AG04449 (cell line): Measurements from ENCODE around the gene SUV39H2.
"Not testable (repeated sequence)": the region's sequence is repeated elsewhere in the genome, so short reads cannot be mapped to it uniquely, and the experiment has no call there.

Experiments
- CTCF ChIA-PET: fragments of 350-600 bp; formaldehyde crosslinking; extraction: SDS; loops from one replicate; lab custom pipeline; 2021; ENCODE audit warnings: antibody characterized with exemption; lab: Yijun Ruan, JAX
- POLR2A ChIA-PET: fragments of 400-600, 350-600 bp; formaldehyde crosslinking; extraction: SDS; loops from one replicate; lab custom pipeline; 2020; ENCODE audit warnings: antibody characterized with exemption, inconsistent platforms; lab: Yijun Ruan, JAX
- DNase-seq: peaks from one replicate; pipeline ENCODE4 v3.0.0-alpha.2; 2010; ENCODE audit warnings: low read depth, low spot score
- H3K4me3 ChIP-seq: 2 replicates; pipeline ENCODE4 v1.5.1; 2011; ENCODE audit warnings: low read depth, mild to moderate bottlenecking, control low read depth, low read length
- TF ChIP-seq, protein P1 (sequence below): IDR thresholded peaks from one replicate; pipeline ENCODE4 v1.5.1; 2011; ENCODE audit warnings: mild to moderate bottlenecking, moderate library complexity, low read length, control low read depth, inconsistent platforms; ENCODE audit not compliant: insufficient read depth; ENCODE audit errors: missing control alignments

SUV39H2 gene

DNA sequence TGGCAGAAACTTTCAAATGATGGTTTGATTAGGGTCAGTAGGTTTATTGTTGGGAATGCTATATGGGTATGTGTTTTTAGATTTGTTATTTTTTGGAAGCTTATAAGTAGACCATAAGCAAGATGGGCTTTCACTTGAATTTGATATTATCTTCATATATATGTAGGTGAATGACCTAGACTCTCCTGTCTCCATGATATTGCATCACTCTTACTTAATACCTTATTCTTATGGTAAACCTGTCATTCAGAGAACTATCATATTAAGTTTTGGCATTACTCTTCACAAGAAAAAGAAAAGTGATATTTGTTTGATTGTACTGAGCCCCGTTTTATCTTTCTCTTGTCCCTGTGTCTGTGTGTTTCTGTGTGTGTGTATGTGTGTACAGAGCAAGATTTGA is 23.2 kb upstream of the SUV39H2 start:
- ChIA-PET POLR2A (no interaction called here), CTCF (interaction anchor here (1.4 kb wide), 1 partner anchor 12 kb away, joined by 3 read pairs; no protein-coding TSS in a partner anchor)
- DNase-seq: no peak
- TF ChIP-seq, protein P1, sequence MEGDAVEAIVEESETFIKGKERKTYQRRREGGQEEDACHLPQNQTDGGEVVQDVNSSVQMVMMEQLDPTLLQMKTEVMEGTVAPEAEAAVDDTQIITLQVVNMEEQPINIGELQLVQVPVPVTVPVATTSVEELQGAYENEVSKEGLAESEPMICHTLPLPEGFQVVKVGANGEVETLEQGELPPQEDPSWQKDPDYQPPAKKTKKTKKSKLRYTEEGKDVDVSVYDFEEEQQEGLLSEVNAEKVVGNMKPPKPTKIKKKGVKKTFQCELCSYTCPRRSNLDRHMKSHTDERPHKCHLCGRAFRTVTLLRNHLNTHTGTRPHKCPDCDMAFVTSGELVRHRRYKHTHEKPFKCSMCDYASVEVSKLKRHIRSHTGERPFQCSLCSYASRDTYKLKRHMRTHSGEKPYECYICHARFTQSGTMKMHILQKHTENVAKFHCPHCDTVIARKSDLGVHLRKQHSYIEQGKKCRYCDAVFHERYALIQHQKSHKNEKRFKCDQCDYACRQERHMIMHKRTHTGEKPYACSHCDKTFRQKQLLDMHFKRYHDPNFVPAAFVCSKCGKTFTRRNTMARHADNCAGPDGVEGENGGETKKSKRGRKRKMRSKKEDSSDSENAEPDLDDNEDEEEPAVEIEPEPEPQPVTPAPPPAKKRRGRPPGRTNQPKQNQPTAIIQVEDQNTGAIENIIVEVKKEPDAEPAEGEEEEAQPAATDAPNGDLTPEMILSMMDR: no peak
- no peak overlapping the region for H3K4me3 ChIP-seq

DNA sequence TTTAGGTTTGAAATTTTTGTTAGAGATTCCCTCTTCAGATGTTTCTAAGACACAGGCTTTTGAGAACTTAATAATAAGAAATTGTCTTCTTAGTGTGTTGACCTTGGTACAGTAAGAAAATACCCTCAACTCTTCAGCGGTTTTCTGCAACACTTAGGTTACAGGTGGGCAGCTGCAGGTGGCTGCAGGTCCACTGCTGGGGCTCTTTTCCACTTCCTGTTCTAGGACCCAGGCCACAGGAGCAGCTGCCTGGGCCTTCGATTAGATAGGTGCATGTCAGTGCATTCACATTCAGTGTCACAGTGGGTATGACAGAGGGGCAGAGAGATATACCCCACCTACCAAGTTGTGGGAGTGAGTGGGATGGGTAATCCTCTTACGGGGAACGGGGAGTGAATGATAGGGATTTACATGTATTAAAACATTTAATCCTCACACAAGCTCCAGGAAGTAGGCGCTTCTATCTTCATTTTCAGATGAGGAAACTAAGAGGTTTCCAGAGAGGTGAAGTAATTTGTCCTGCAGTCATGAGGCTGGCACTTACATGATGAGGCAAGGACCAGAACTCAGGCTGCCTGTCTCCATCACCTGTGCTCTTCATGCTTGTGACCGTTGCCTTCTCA is 20.2 kb upstream of the SUV39H2 start:
- no peak overlapping the region for H3K4me3 ChIP-seq
- ChIA-PET CTCF (no interaction called here), POLR2A (no interaction called here)
- TF ChIP-seq, protein P1: no peak
- DNase-seq: no peak

DNA sequence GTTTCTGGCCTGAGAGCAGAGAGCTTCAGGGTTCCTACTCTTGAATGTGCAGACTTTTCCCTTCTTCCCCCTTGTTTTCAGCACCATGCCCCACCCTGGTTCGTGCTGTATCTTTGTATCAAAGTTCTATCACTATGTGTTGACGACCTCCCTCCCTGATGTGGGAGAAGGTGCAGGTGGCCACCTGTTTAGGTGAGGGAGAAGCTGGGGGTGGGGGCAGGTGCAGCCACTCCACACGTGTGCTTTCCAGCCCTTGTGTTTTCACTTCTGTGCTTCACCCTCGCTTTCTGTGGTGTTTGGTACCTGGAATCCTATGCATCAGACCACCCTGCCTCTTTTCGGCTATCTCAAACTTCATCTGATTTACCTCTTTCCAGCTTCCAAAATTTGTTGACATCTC is 19.6 kb upstream of the SUV39H2 start:
- ChIA-PET CTCF (interaction anchor here (1.4 kb wide), 1 partner anchor 247 kb away, joined by 3 read pairs; no protein-coding TSS in a partner anchor), POLR2A (interaction anchor here (1.0 kb wide), 1 partner anchor 21 kb away, joined by 3 read pairs; the partner anchor contains the start of genes CDNF, HSPA14 and MSANTD7)
- no peak overlapping the region for H3K4me3 ChIP-seq
- DNase-seq: no peak
- TF ChIP-seq, protein P1: no peak

DNA sequence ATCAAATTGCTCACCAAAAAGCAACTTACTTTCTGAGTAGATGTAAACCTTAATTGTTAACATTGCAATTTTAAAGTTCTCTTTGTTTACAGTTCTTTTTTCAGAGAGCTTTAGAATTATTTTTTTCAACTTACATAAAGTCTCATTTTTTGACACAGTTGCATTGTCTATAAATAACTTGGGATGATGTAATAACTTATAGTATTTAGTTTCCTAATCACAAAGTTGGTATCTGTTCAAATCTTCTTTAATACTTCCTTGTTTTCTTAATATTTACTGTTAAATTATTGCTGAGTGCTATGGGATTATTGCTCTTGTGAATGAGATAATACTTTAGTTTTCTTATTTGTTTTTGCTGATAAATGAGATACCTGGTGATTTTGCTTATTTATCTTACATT is 18.9 kb upstream of the SUV39H2 start:
- POLR2A ChIA-PET: interaction anchor here (1.0 kb wide), 1 partner anchor 22 kb away, joined by 3 read pairs; the partner anchor contains the start of genes CDNF, HSPA14 and MSANTD7

DNA sequence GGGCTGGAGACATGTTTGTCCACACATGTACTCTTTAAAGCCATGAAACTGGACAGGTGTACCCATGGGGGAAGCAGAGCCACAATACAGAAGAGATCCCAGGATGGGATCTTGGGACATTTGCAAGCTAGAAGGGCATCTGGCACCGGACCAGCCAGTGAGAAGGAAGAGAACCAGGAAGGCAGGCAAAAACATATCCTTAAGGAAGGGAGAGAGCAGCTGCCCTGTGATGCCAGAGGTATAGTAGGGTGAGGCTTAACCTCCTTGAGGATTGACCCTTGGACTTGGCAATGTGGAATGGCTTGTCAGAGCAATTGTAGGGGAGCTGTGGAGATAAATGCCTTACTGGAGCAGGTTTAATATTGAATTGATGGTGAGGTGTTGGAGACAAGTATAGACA is 17.9 kb upstream of the SUV39H2 start:
- ChIA-PET POLR2A (no interaction called here), CTCF (no interaction called here)
- DNase-seq: no peak

More for the DNA sequence above, 18.9 kb upstream of the SUV39H2 start:
- H3K4me3 ChIP-seq: no peak overlapping the region
- TF ChIP-seq, protein P1: no peak
- DNase-seq: no peak
- CTCF ChIA-PET: interaction anchor here (1.4 kb wide), 1 partner anchor 246 kb away, joined by 3 read pairs; no protein-coding TSS in a partner anchor

DNA sequence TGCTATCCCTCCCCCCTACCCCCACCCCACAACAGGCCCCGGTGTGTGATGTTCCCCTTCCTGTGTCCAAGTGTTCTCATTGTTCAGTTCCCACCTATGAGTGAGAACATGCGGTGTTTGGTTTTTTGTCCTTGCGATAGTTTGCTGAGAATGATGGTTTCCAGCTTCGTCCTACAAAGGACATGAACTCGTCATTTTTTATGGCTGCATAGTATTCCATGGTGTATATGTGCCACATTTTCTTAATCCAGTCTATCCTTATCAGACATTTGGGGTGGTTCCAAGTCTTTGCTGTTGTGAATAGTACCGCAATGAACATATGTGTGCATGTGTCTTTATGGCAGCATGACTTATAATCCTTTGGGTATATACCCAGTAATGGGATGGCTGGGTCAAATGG is 14.2 kb upstream of the SUV39H2 start:
- H3K4me3 ChIP-seq, CTCF ChIA-PET, POLR2A ChIA-PET, DNase-seq: not testable (repeated sequence)

More for the DNA sequence above, 17.9 kb upstream of the SUV39H2 start:
- TF ChIP-seq, protein P1: no peak
- H3K4me3 ChIP-seq: no peak overlapping the region

DNA sequence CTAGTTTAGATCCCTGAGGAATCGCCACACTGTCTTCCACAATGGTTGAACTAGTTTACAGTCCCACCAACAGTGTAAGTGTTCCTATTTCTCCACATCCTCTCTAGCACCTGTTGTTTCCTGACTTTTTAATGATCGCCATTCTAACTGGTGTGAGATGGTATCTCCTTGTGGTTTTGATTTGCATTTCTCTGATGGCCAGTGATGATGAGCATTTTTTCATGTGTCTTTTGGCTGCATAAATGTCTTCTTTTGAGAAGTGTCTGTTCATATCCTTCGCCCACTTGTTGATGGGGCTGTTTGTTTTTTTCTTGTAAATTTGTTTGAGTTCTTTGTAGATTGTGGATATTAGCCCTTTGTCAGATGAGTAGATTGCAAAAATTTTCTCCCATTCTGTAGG is 13.8 kb upstream of the SUV39H2 start:
- H3K4me3 ChIP-seq, POLR2A ChIA-PET, CTCF ChIA-PET, DNase-seq: not testable (repeated sequence)
